Hypothalamus (tissue), 51 donors: ENCODE measurements around the gene DRD5.

Experiments used
- DNase-seq, 51 donors: peaks; one replicate each; lab custom pipeline; 2025; lab: John Stamatoyannopoulos, UW

The DRD5 gene

GRCh38 chr4:9812501-9813340 is 31.3 kb downstream of the DRD5 start:
- peak in 1 of 51 donors; percentile 22 for DNase-seq

GRCh38 chr4:9816285-9816684 is 34.9 kb downstream of the DRD5 start:
- DNase-seq: no peak

- no peak for DNase-seq
Measured at GRCh38 chr4:9820343-9820742, 38.9 kb downstream of the DRD5 start.

GRCh38 chr4:9825049-9825448 is 43.6 kb downstream of the DRD5 start:
- no peak for DNase-seq

GRCh38 chr4:9826551-9826950 is 45.1 kb downstream of the DRD5 start:
- DNase-seq: no peak

- no peak for DNase-seq
Measured at GRCh38 chr4:9832640-9833039, 51.2 kb downstream of the DRD5 start.

GRCh38 chr4:9833421-9833820 is 52.0 kb downstream of the DRD5 start:
- DNase-seq: no peak
